Endothelial cell of umbilical vein (primary cell): ENCODE measurements around the gene FURIN. TPM values are rescaled to one million over a fixed set of nuclear protein-coding genes. Genes with fewer than 3 reads are reported as not detected.

Experiments
- BruUV-seq: library from RNA; stranded (reverse); fragments of 400-500 nt; replicated peaks from 2 replicates; lab custom pipeline; 2021; lab: Mats Ljungman, UMichigan
- CTCF ChIA-PET: fragments of 300-600, 350-600 bp; sonication (Branson Sonifier 250); formaldehyde crosslinking; loops from one replicate; lab custom pipeline; 2021; ENCODE audit warnings: antibody characterized with exemption, inconsistent platforms; lab: Charles Lee
- POLR2A ChIA-PET: fragments of 300-600, 350-600 bp; sonication (Branson Sonifier 250); formaldehyde crosslinking; loops from one replicate; lab custom pipeline; 2021; ENCODE audit warnings: antibody characterized with exemption, inconsistent platforms; lab: Charles Lee
- DNase-seq: peaks from one replicate; pipeline ENCODE4 v3.0.0-alpha.2; 2011; ENCODE audit warnings: low read depth, low spot score
- FAIRE-seq: peaks from 2 replicates; lab custom pipeline; 2011; peaks lifted over from hg19 to GRCh38; lab: Jason Lieb, UNC
- H2AFZ ChIP-seq: 2 replicates; pipeline ENCODE4 v1.6.0; 2012; ENCODE audit warnings: low read depth, low read length, control low read depth, inconsistent platforms
- H3K27ac ChIP-seq: 2 replicates; pipeline ENCODE4 v1.5.1; 2011; ENCODE audit warnings: low read depth, mild to moderate bottlenecking, control low read depth, low read length, moderate library complexity; ENCODE audit not compliant: insufficient read depth
- H3K27me3 ChIP-seq, 2 experiments: 2 replicates each; pipeline versions ENCODE4 v1.6.0 to v1.6.1; 2011; ENCODE audit warnings: low read length in 2 of 2, mixed read lengths in 1 of 2; ENCODE audit not compliant: control insufficient read depth in 2 of 2, insufficient read depth in 2 of 2
- H3K36me3 ChIP-seq, 2 experiments: 2 replicates in 1 of 2; 3 replicates in 1 of 2; pipeline ENCODE4 v1.5.1; 2011; ENCODE audit warnings: low read length in 2 of 2, mild to moderate bottlenecking in 1 of 2, moderate library complexity in 1 of 2; ENCODE audit not compliant: control insufficient read depth in 2 of 2, insufficient read depth in 2 of 2; ENCODE audit errors: extremely low read depth in 1 of 2
- H3K4me1 ChIP-seq: 3 replicates; pipeline ENCODE4 v1.5.1; 2011; ENCODE audit warnings: mild to moderate bottlenecking, low read length; ENCODE audit not compliant: control insufficient read depth, insufficient read depth; ENCODE audit errors: extremely low read depth
- H3K4me2 ChIP-seq: 2 replicates; pipeline ENCODE4 v1.6.1; 2011; ENCODE audit warnings: low read length, control low read depth, mixed read lengths; ENCODE audit not compliant: insufficient read depth
- H3K4me3 ChIP-seq, 3 experiments: fragments of 200-600 bp in 1 of 3; sonication (generic), shearing (Covaris generic) in 1 of 3; replicated peaks in 1 of 3; 2 replicates each; pipeline ENCODE4 v1.5.1; 2011 to 2016; ENCODE audit warnings: control low read depth in 3 of 3, low read length in 3 of 3, mild to moderate bottlenecking in 2 of 3, inconsistent platforms in 1 of 3, low read depth in 1 of 3, moderate library complexity in 1 of 3; ENCODE audit not compliant: insufficient read depth in 1 of 3
- H3K79me2 ChIP-seq: 2 replicates; pipeline ENCODE4 v1.6.0; 2012; ENCODE audit warnings: low read length, inconsistent platforms; ENCODE audit not compliant: control insufficient read depth, insufficient read depth
- H3K9ac ChIP-seq: replicated peaks from 2 replicates; pipeline ENCODE3; 2011; ENCODE audit warnings: low read length, control low read depth; ENCODE audit not compliant: insufficient read depth; ENCODE audit errors: extremely low read depth
- H3K9me1 ChIP-seq: replicated peaks from 3 replicates; pipeline ENCODE4 v1.6.0; 2011; ENCODE audit warnings: mild to moderate bottlenecking, low read length; ENCODE audit not compliant: control insufficient read depth, insufficient read depth; ENCODE audit errors: extremely low read depth
- H3K9me3 ChIP-seq: replicated peaks from 2 replicates; pipeline ENCODE4 v1.5.1; 2012; ENCODE audit warnings: low read length, inconsistent platforms; ENCODE audit not compliant: control insufficient read depth, insufficient read depth
- H4K20me1 ChIP-seq: replicated peaks from 2 replicates; pipeline ENCODE3; 2011; ENCODE audit warnings: mild to moderate bottlenecking, low read length; ENCODE audit not compliant: control insufficient read depth, insufficient read depth; ENCODE audit errors: extremely low read depth
- EZH2 ChIP-seq: IDR thresholded peaks from 2 replicates; pipeline ENCODE4 v1.6.1; 2012; ENCODE audit warnings: borderline replicate concordance, low read depth, mild to moderate bottlenecking, moderate library complexity, low read length, inconsistent platforms; ENCODE audit not compliant: severe bottlenecking
- FOS ChIP-seq: IDR thresholded peaks from 2 replicates; pipeline ENCODE4 v1.6.1; 2011; ENCODE audit warnings: mild to moderate bottlenecking, low read length, moderate library complexity, borderline replicate concordance; ENCODE audit not compliant: insufficient read depth
- GATA2 ChIP-seq: IDR thresholded peaks from 2 replicates; pipeline ENCODE4 v1.7.0; 2011; ENCODE audit warnings: low read depth, mild to moderate bottlenecking, moderate library complexity, mixed read lengths, low read length; ENCODE audit not compliant: insufficient read length, insufficient read depth
- JUN ChIP-seq: IDR thresholded peaks from 2 replicates; pipeline ENCODE4 v1.6.1; 2011; ENCODE audit warnings: borderline replicate concordance, low read depth; ENCODE audit not compliant: insufficient read length, insufficient read depth
- MYC ChIP-seq: IDR thresholded peaks from one replicate; pipeline ENCODE4 v1.6.1; 2011; ENCODE audit warnings: mild to moderate bottlenecking, low read depth, low read length
- POLR2A ChIP-seq: IDR thresholded peaks from 2 replicates; pipeline ENCODE4 v1.6.1; 2012; ENCODE audit warnings: low read depth, mild to moderate bottlenecking, control low read depth, low read length
- POLR2AphosphoS5 ChIP-seq: IDR thresholded peaks from 2 replicates; pipeline ENCODE4 v1.6.1; 2012; ENCODE audit warnings: low read depth, mild to moderate bottlenecking, control low read depth, low read length, moderate library complexity; ENCODE audit not compliant: insufficient read depth
- dilution Hi-C: fragments of 300-500 bp; cut with MboI; formaldehyde crosslinking; loops from one replicate; pipeline ENCODE4 v1.15.0; 2019; ENCODE audit warnings: low sequenced_read_pairs; ENCODE audit not compliant: extremely low pct_ligation_motif_present
- intact Hi-C: fragments of 100-400 bp; cut with micrococcal nuclease; formaldehyde crosslinking; loops from one replicate; pipeline ENCODE4 v1.10.0; 2022
- polyA plus RNA-seq, 4 experiments: library from polyadenylated mRNA; depleted of rRNA in 3 of 4; stranded (reverse) in 3 of 4; unstranded in 1 of 4; fragments of >200 nt; gene quantifications; 2 replicates each; pipeline versions ENCODE4 v1.2.1 to v1.2.3, GENCODE V29; 2011 to 2012; ENCODE audit warnings: missing spikeins in 1 of 4
- total RNA-seq: library from RNA; stranded (reverse); gene quantifications from 2 replicates; pipeline ENCODE4 v1.2.3, GENCODE V29; 2021
- TF ChIP-seq, protein P1 (sequence below), 2 donors: IDR thresholded peaks; 1 replicate in 1 of 2; 2 replicates in 1 of 2; pipeline ENCODE4 v1.5.1; 2011; ENCODE audit warnings: low read length in 2 of 2, mild to moderate bottlenecking in 2 of 2, moderate library complexity in 2 of 2, control low read depth in 1 of 2, inconsistent platforms in 1 of 2, low read depth in 1 of 2; ENCODE audit not compliant: insufficient read depth in 1 of 2; ENCODE audit errors: extremely low read depth in 1 of 2
- TF ChIP-seq, protein P2 (sequence below): IDR thresholded peaks from 2 replicates; pipeline ENCODE4 v1.6.1; 2011; ENCODE audit not compliant: insufficient read depth, insufficient read length

The FURIN gene
- total and polyA plus RNA-seq, 2 donors (not counting 3 experiments of a cell fraction or from before 2014, with no cell fraction given) = 77.4 to 131 TPM

DNA sequence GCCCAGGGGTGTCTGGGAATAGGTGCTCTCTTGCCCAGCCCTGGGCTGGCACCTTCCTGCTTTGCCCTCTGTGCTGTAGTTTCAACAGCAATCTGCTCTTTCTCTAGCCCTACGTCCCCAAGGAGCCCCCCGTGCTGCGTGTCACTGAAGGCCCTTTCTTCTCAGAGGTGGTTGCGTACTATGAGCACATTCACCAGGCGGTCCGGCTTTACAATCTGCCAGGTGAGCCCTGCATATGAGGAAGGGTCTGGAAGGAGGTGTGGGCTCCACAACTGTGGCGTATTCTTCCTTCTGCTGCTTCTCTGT lies 44.3 kb downstream of the FURIN start:
- H3K9ac ChIP-seq = no peak overlapping the region
- H3K27me3 ChIP-seq = no peaks in the 10 kb centered on the region
- no peaks in the 10 kb centered on the region for H4K20me1 ChIP-seq
- ChIA-PET CTCF (interaction anchor here (1.0 kb wide), 1 partner anchor 20 kb away, joined by 3 read pairs; the partner anchor contains the start of gene HDDC3), POLR2A (no interaction called here)
- H3K4me2 ChIP-seq = no peak overlapping the region
- H3K9me3 ChIP-seq = no peaks in the 10 kb centered on the region
- H3K9me1 ChIP-seq = no peaks in the 10 kb centered on the region
- FAIRE-seq (no peak), DNase-seq (no peak)
- intact Hi-C loops (no loop called here), dilution Hi-C loops (no loop called here)
- no peak overlapping the region for H3K27ac ChIP-seq
- no peak for TF ChIP-seq MYC
- no peak for TF ChIP-seq EZH2
- TF ChIP-seq, protein P1, sequence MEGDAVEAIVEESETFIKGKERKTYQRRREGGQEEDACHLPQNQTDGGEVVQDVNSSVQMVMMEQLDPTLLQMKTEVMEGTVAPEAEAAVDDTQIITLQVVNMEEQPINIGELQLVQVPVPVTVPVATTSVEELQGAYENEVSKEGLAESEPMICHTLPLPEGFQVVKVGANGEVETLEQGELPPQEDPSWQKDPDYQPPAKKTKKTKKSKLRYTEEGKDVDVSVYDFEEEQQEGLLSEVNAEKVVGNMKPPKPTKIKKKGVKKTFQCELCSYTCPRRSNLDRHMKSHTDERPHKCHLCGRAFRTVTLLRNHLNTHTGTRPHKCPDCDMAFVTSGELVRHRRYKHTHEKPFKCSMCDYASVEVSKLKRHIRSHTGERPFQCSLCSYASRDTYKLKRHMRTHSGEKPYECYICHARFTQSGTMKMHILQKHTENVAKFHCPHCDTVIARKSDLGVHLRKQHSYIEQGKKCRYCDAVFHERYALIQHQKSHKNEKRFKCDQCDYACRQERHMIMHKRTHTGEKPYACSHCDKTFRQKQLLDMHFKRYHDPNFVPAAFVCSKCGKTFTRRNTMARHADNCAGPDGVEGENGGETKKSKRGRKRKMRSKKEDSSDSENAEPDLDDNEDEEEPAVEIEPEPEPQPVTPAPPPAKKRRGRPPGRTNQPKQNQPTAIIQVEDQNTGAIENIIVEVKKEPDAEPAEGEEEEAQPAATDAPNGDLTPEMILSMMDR (IDR thresholded peaks at IDR 0.05; ENCODE audit: extremely low read depth in 1 of 2, insufficient read depth in 1 of 2, low read depth in 1 of 2, low read length in 2 of 2) = no peak
- no peak for TF ChIP-seq POLR2AphosphoS5
- TF ChIP-seq GATA2 = no peak
- TF ChIP-seq, protein P2, sequence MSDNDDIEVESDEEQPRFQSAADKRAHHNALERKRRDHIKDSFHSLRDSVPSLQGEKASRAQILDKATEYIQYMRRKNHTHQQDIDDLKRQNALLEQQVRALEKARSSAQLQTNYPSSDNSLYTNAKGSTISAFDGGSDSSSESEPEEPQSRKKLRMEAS = no peak
- no peak for TF ChIP-seq POLR2A
- TF ChIP-seq FOS = no peak
- TF ChIP-seq JUN = no peak
- peaks cover 5 to 62% of the 10 kb centered on the region in 2 experiments for H3K36me3 ChIP-seq
- H3K4me3 ChIP-seq = no peak overlapping the region
- no peak overlapping the region for H2AFZ ChIP-seq
- H3K79me2 ChIP-seq = no peaks in the 10 kb centered on the region
- no TSS peak for BruUV-seq
- H3K4me1 ChIP-seq = no peaks in the 10 kb centered on the region
